ENCODE data around the gene KAT8. TPM values are rescaled to one million over a fixed set of nuclear protein-coding genes. Genes with fewer than 3 reads are reported as not detected.

Gene KAT8
- total and polyA plus RNA-seq, 9 of the 15 experiments (the other 6 are each of a cell fraction or from before 2014, with no cell fraction given): 10.0 to 98.5 (median 76.4) TPM

DNA sequence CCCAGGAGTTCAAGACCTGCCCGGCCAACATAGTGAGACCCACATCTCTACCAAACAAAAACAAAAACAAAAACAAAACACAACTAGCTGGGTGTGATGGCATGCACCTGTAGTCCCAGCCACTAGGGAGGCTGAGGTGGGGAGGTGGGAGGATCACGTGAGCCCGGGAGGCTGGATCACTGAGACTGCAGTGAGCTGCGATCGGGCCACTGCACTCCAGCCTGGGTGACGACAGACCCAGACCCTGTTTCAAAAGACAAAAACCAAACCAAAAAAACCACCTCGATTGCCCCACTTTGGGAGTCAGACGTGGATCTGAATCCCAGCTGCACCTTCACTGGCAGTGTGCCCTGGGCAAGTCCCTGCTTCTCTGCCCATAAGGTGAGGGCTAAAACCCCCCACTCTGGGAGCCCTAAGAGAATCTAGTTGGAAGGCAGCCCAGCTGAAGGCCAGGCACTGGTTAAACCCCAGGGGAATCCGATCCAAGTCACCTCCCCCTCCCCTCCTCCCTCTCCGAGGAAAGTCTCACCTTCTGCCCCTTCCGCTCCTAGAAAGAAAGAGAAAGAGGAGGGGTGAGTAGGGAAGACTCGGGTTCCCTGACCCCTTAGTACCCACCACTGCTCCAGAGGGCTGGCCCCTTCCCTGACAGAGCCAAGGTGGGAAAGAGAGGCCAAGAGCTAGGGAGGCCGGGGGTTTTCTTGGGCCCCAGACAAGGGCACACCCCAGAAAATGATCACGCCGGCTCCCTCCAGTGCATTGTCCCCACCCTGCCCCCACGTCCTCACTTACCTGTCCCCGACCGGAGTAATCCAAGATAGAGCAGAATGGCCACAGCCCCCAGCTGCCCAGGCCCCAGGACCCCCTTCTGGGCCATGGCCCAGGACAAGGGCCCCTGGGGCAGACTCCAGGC lies 17.4 kb downstream of the KAT8 start (continued):
- TF ChIP-seq, protein P1, sequence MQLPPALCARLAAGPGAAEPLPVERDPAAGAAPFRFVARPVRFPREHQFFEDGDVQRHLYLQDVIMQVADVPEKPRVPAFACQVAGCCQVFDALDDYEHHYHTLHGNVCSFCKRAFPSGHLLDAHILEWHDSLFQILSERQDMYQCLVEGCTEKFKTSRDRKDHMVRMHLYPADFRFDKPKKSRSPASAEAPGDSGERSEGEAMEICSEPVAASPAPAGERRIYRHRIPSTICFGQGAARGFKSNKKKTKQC (CRISPR knock-in tag; IDR thresholded peaks at IDR 0.05): no peak
- TF ChIP-seq PTRF (tag; IDR thresholded peaks at IDR 0.05) (no peak), PHF8 (IDR thresholded peaks at IDR 0.05; ENCODE audit: borderline replicate concordance, low read length) (peak; percentile 9; the same call in 1 of the 2 replicates), TARDBP (IDR thresholded peaks at IDR 0.05) (no peak), RAD51 (IDR thresholded peaks at IDR 0.05; ENCODE audit: borderline replicate concordance, low read depth) (peak; percentile 80), ZNF830 (CRISPR knock-in tag; IDR thresholded peaks at IDR 0.05) (no peak), HDGF (IDR thresholded peaks at IDR 0.05) (0 out of 2 replicates have a peak, but pooled peaks have one; percentile 24), ZFPM2 (CRISPR knock-in tag; IDR thresholded peaks at IDR 0.05) (no peak), PURB (CRISPR knock-in tag; IDR thresholded peaks at IDR 0.05; ENCODE audit: low read depth) (no peak), MED1 (CRISPR knock-in tag; IDR thresholded peaks at IDR 0.05; ENCODE audit: borderline replicate concordance) (no peak), KAT8 (IDR thresholded peaks at IDR 0.05; ENCODE audit: low read depth) (no peak), JUND (IDR thresholded peaks at IDR 0.05; ENCODE audit: borderline replicate concordance, low read depth, low read length) (no peak), JUND (tag; IDR thresholded peaks at IDR 0.05; ENCODE audit: borderline replicate concordance, low read depth, low read length) (no peak), MIER1 (IDR thresholded peaks at IDR 0.05; ENCODE audit: low read depth) (no peak), ZNF77 (CRISPR knock-in tag; IDR thresholded peaks at IDR 0.05) (no peak), CEBPB (tag; IDR thresholded peaks at IDR 0.05) (peak; percentile 46), EWSR1 (IDR thresholded peaks at IDR 0.05; ENCODE audit: borderline replicate concordance, low read depth, partially characterized antibody) (no peak)
- TF ChIP-seq, protein P2, sequence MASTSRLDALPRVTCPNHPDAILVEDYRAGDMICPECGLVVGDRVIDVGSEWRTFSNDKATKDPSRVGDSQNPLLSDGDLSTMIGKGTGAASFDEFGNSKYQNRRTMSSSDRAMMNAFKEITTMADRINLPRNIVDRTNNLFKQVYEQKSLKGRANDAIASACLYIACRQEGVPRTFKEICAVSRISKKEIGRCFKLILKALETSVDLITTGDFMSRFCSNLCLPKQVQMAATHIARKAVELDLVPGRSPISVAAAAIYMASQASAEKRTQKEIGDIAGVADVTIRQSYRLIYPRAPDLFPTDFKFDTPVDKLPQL (IDR thresholded peaks at IDR 0.05; ENCODE audit: extremely low read depth, insufficient read length): no peak
- TF ChIP-seq, protein P3, sequence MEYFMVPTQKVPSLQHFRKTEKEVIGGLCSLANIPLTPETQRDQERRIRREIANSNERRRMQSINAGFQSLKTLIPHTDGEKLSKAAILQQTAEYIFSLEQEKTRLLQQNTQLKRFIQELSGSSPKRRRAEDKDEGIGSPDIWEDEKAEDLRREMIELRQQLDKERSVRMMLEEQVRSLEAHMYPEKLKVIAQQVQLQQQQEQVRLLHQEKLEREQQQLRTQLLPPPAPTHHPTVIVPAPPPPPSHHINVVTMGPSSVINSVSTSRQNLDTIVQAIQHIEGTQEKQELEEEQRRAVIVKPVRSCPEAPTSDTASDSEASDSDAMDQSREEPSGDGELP (CRISPR knock-in tag; IDR thresholded peaks at IDR 0.05; ENCODE audit: borderline replicate concordance): no peak
- TF ChIP-seq, protein P4, sequence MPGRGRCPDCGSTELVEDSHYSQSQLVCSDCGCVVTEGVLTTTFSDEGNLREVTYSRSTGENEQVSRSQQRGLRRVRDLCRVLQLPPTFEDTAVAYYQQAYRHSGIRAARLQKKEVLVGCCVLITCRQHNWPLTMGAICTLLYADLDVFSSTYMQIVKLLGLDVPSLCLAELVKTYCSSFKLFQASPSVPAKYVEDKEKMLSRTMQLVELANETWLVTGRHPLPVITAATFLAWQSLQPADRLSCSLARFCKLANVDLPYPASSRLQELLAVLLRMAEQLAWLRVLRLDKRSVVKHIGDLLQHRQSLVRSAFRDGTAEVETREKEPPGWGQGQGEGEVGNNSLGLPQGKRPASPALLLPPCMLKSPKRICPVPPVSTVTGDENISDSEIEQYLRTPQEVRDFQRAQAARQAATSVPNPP (IDR thresholded peaks at IDR 0.05; ENCODE audit: borderline replicate concordance, insufficient read depth, insufficient read length): no peak
- TF ChIP-seq, protein P5, sequence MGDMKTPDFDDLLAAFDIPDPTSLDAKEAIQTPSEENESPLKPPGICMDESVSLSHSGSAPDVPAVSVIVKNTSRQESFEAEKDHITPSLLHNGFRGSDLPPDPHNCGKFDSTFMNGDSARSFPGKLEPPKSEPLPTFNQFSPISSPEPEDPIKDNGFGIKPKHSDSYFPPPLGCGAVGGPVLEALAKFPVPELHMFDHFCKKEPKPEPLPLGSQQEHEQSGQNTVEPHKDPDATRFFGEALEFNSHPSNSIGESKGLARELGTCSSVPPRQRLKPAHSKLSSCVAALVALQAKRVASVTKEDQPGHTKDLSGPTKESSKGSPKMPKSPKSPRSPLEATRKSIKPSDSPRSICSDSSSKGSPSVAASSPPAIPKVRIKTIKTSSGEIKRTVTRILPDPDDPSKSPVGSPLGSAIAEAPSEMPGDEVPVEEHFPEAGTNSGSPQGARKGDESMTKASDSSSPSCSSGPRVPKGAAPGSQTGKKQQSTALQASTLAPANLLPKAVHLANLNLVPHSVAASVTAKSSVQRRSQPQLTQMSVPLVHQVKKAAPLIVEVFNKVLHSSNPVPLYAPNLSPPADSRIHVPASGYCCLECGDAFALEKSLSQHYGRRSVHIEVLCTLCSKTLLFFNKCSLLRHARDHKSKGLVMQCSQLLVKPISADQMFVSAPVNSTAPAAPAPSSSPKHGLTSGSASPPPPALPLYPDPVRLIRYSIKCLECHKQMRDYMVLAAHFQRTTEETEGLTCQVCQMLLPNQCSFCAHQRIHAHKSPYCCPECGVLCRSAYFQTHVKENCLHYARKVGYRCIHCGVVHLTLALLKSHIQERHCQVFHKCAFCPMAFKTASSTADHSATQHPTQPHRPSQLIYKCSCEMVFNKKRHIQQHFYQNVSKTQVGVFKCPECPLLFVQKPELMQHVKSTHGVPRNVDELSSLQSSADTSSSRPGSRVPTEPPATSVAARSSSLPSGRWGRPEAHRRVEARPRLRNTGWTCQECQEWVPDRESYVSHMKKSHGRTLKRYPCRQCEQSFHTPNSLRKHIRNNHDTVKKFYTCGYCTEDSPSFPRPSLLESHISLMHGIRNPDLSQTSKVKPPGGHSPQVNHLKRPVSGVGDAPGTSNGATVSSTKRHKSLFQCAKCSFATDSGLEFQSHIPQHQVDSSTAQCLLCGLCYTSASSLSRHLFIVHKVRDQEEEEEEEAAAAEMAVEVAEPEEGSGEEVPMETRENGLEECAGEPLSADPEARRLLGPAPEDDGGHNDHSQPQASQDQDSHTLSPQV (IDR thresholded peaks at IDR 0.05): no peak
